SK-N-SH treated with all-trans-retinoic acid at 6 μM for 48 hours (cell line): Measurements from ENCODE around the gene TNS1.

Experiments used
- ATAC-seq: fragments of 200-7000 bp; cut with Tn5 transposase; 3 replicates; pipeline ENCODE4 v1.9.1; 2020; ENCODE audit warnings: mild to moderate bottlenecking, moderate library complexity
- ARNTL ChIP-seq: fragments of 450-650 bp; formaldehyde crosslinking; IDR thresholded peaks from 2 replicates; pipeline ENCODE4 v1.5.0; 2020; ENCODE audit warnings: low read depth, mild to moderate bottlenecking, moderate library complexity, borderline replicate concordance
- BACH2 ChIP-seq: fragments of 250-450 bp; sonication (Bioruptor Pico); IDR thresholded peaks from 2 replicates; pipeline ENCODE4 v1.9.0; 2021; ENCODE audit warnings: mild to moderate bottlenecking, borderline replicate concordance
- CSDC2 ChIP-seq: fragments of 250-450 bp; sonication (Bioruptor Pico); IDR thresholded peaks from 2 replicates; pipeline ENCODE4 v1.5.0; 2020; ENCODE audit warnings: mild to moderate bottlenecking, moderate library complexity
- ESRRG ChIP-seq: fragments of 250-450 bp; sonication (Bioruptor Pico); IDR thresholded peaks from 2 replicates; pipeline ENCODE4 v1.6.1; 2021; ENCODE audit warnings: mild to moderate bottlenecking
- GLIS3 ChIP-seq: fragments of 250-450 bp; sonication (Bioruptor Pico); IDR thresholded peaks from 2 replicates; pipeline ENCODE4 v1.5.0; 2020; ENCODE audit warnings: mild to moderate bottlenecking, moderate library complexity
- ISL1 ChIP-seq: fragments of 250-450 bp; sonication (Bioruptor Pico); IDR thresholded peaks from 2 replicates; pipeline ENCODE4 v2.1.2; 2022; ENCODE audit warnings: mild to moderate bottlenecking, moderate library complexity
- OSR1 ChIP-seq: fragments of 250-450 bp; sonication (Bioruptor Pico); IDR thresholded peaks from 2 replicates; pipeline ENCODE4 v1.8.0; 2022; ENCODE audit warnings: moderate library complexity, mild to moderate bottlenecking, inconsistent platforms
- PPARA ChIP-seq: fragments of 250-450 bp; sonication (Bioruptor Pico); IDR thresholded peaks from 2 replicates; pipeline ENCODE4 v1.5.0; 2020; ENCODE audit warnings: mild to moderate bottlenecking, borderline replicate concordance
- RARB ChIP-seq: fragments of 250-450 bp; sonication (Bioruptor Pico); IDR thresholded peaks from 2 replicates; pipeline ENCODE4 v1.8.0; 2021; ENCODE audit warnings: mild to moderate bottlenecking, moderate library complexity
- TCF4 ChIP-seq: fragments of 250-450 bp; sonication (Bioruptor Pico); IDR thresholded peaks from 2 replicates; pipeline ENCODE4 v1.8.0; 2021; ENCODE audit warnings: mild to moderate bottlenecking, moderate library complexity, borderline replicate concordance
- TOX ChIP-seq: fragments of 250-450 bp; sonication (Bioruptor Pico); IDR thresholded peaks from 2 replicates; pipeline ENCODE4 v1.8.0; 2021; ENCODE audit warnings: mild to moderate bottlenecking, moderate library complexity, borderline replicate concordance
- ZC3H10 ChIP-seq: fragments of 250-450 bp; sonication (Bioruptor Pico); IDR thresholded peaks from 2 replicates; pipeline ENCODE4 v1.5.1; 2021; ENCODE audit warnings: mild to moderate bottlenecking, moderate library complexity
- ZFP3 ChIP-seq: fragments of 250-450 bp; sonication (Bioruptor Pico); IDR thresholded peaks from 2 replicates; pipeline ENCODE4 v1.5.0; 2020; ENCODE audit warnings: mild to moderate bottlenecking, moderate library complexity
- ZFP30 ChIP-seq: fragments of 450-650 bp; formaldehyde crosslinking; IDR thresholded peaks from 2 replicates; pipeline ENCODE4 v1.5.0; 2022; ENCODE audit warnings: mild to moderate bottlenecking, moderate library complexity
- ZNF70 ChIP-seq: fragments of 450-650 bp; formaldehyde crosslinking; IDR thresholded peaks from 2 replicates; pipeline ENCODE4 v1.5.0; 2020; ENCODE audit warnings: mild to moderate bottlenecking, moderate library complexity
- ZNF8 ChIP-seq: fragments of 450-650 bp; formaldehyde crosslinking; IDR thresholded peaks from 2 replicates; pipeline ENCODE4 v1.5.0; 2020; ENCODE audit warnings: mild to moderate bottlenecking, moderate library complexity
- TF ChIP-seq, protein P1 (sequence below): fragments of 250-450 bp; sonication (Bioruptor Pico); IDR thresholded peaks from 2 replicates; pipeline ENCODE4 v1.8.0; 2021; ENCODE audit warnings: low read depth, mild to moderate bottlenecking, moderate library complexity, borderline replicate concordance
- TF ChIP-seq, protein P2 (sequence below): fragments of 250-450 bp; sonication (Bioruptor Pico); IDR thresholded peaks from 2 replicates; pipeline ENCODE4 v1.8.0; 2020; ENCODE audit warnings: mild to moderate bottlenecking, moderate library complexity, borderline replicate concordance
- TF ChIP-seq, protein P3 (sequence below): fragments of 250-450 bp; sonication (Bioruptor Pico); IDR thresholded peaks from 2 replicates; pipeline ENCODE4 v1.5.1; 2021; ENCODE audit warnings: mild to moderate bottlenecking, moderate library complexity
- TF ChIP-seq, protein P4 (sequence below): fragments of 250-450 bp; sonication (Bioruptor Pico); IDR thresholded peaks from 2 replicates; pipeline ENCODE4 v1.5.0; 2020; ENCODE audit warnings: mild to moderate bottlenecking, moderate library complexity
- TF ChIP-seq, protein P5 (sequence below): fragments of 250-450 bp; sonication (Bioruptor Pico); IDR thresholded peaks from 2 replicates; pipeline ENCODE4 v1.5.1; 2020; ENCODE audit warnings: low read depth, mild to moderate bottlenecking, moderate library complexity

The TNS1 gene

DNA sequence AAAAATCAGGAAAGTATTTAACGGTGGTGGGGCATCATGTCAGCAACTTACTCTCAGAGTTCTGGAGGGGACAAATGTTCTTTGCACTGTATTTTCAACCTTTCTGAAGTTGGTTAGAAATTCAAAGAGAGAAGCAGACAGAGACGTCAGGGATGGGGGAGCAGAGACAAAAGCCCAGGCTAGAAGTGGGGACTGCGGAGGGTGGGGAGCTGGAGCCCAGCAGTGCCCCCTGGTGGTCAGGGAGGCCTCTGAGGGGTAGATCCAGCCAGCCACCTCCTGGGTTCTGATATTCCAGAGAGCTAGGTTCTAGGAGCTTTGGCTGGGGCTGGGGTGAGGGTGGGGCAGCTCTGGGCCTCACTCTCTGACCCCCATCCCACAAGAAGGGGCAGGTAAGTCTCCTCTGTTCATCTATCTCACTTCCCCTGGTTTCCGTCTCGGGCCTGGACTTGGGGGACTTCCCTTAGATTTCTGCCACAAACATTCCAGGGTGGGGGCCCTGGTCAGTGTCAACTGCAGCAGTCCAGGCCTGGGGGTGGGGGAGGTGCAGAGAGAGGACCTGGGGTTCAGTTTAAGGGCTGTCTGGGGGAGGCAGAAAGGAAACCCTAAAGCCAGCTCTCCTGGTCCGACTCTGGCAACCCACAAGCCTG, 8.9 kb downstream of the TNS1 start (continued):
- TF ChIP-seq, protein P1, sequence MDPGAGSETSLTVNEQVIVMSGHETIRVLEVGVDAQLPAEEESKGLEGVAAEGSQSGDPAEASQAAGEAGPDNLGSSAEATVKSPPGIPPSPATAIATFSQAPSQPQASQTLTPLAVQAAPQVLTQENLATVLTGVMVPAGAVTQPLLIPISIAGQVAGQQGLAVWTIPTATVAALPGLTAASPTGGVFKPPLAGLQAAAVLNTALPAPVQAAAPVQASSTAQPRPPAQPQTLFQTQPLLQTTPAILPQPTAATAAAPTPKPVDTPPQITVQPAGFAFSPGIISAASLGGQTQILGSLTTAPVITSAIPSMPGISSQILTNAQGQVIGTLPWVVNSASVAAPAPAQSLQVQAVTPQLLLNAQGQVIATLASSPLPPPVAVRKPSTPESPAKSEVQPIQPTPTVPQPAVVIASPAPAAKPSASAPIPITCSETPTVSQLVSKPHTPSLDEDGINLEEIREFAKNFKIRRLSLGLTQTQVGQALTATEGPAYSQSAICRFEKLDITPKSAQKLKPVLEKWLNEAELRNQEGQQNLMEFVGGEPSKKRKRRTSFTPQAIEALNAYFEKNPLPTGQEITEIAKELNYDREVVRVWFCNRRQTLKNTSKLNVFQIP (CRISPR knock-in tag), result no peak
- TF ChIP-seq RARB (CRISPR knock-in tag), result no peak
- TF ChIP-seq ARNTL (CRISPR knock-in tag), result no peak
- TF ChIP-seq TOX (CRISPR knock-in tag), result no peak
- TF ChIP-seq BACH2 (CRISPR knock-in tag), result no peak
- TF ChIP-seq ZNF70 (CRISPR knock-in tag), result no peak
- TF ChIP-seq OSR1, result no peak
- no peak for TF ChIP-seq ZC3H10 (CRISPR knock-in tag)
- TF ChIP-seq ZFP3 (CRISPR knock-in tag), result no peak

DNA sequence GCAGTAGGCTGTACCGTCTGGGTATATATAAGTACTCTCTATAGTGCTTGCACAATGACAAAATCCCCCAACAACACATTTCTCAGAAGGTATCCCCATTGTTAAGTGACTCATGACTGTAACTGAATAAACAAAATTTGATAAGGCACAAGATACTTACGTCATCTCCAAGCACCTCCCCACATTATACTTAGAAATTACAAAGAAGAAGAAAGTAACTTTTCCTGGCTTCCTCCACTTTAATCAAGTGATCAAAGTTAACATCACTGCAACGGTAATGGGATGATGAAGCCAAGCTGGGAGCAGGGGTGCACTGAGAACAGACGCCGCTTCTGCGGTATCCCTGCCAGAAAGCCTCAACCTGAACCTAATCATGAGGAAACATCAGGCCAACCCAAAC, 9.7 kb downstream of the TNS1 start:
- TF ChIP-seq CSDC2, result no peak
- 0 out of 2 replicates have a peak, but pooled peaks have one; percentile 16 for TF ChIP-seq ISL1 (CRISPR knock-in tag)
- TF ChIP-seq, all 23 proteins: peak for 1

DNA sequence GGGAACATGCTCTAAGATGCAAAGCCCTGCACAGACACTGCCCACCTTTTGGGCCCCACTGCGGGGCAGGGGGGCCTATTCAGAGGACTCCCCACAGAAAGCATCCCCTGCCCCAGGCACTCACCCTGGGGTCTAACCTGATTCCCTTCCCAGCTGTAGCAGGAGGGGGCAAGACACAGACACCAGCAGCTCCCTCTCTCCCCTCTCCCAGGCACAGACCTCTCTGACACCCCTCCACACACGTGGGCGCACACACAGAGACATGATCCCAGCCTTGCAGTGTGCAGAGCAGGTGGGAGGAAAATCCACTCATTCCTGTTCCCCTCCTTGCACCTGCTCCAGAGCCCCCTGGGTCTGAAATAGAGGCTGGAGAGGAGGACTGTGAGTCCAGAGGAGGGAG, 10.7 kb downstream of the TNS1 start:
- no peak for ATAC-seq
- TF ChIP-seq ZNF70 (CRISPR knock-in tag), result no peak
- TF ChIP-seq ZC3H10 (CRISPR knock-in tag), result no peak
- no peak for TF ChIP-seq ZNF8
- no peak for TF ChIP-seq OSR1
- no peak for TF ChIP-seq ZFP30 (CRISPR knock-in tag)
- TF ChIP-seq, protein P2, sequence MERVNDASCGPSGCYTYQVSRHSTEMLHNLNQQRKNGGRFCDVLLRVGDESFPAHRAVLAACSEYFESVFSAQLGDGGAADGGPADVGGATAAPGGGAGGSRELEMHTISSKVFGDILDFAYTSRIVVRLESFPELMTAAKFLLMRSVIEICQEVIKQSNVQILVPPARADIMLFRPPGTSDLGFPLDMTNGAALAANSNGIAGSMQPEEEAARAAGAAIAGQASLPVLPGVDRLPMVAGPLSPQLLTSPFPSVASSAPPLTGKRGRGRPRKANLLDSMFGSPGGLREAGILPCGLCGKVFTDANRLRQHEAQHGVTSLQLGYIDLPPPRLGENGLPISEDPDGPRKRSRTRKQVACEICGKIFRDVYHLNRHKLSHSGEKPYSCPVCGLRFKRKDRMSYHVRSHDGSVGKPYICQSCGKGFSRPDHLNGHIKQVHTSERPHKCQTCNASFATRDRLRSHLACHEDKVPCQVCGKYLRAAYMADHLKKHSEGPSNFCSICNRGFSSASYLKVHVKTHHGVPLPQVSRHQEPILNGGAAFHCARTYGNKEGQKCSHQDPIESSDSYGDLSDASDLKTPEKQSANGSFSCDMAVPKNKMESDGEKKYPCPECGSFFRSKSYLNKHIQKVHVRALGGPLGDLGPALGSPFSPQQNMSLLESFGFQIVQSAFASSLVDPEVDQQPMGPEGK (CRISPR knock-in tag), result no peak
- no peak for TF ChIP-seq PPARA (CRISPR knock-in tag)
- TF ChIP-seq, protein P3, sequence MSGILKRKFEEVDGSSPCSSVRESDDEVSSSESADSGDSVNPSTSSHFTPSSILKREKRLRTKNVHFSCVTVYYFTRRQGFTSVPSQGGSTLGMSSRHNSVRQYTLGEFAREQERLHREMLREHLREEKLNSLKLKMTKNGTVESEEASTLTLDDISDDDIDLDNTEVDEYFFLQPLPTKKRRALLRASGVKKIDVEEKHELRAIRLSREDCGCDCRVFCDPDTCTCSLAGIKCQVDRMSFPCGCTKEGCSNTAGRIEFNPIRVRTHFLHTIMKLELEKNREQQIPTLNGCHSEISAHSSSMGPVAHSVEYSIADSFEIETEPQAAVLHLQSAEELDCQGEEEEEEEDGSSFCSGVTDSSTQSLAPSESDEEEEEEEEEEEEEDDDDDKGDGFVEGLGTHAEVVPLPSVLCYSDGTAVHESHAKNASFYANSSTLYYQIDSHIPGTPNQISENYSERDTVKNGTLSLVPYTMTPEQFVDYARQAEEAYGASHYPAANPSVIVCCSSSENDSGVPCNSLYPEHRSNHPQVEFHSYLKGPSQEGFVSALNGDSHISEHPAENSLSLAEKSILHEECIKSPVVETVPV, result no peak

More for the DNA sequence above, 9.7 kb downstream of the TNS1 start:
- no peak for ATAC-seq

DNA sequence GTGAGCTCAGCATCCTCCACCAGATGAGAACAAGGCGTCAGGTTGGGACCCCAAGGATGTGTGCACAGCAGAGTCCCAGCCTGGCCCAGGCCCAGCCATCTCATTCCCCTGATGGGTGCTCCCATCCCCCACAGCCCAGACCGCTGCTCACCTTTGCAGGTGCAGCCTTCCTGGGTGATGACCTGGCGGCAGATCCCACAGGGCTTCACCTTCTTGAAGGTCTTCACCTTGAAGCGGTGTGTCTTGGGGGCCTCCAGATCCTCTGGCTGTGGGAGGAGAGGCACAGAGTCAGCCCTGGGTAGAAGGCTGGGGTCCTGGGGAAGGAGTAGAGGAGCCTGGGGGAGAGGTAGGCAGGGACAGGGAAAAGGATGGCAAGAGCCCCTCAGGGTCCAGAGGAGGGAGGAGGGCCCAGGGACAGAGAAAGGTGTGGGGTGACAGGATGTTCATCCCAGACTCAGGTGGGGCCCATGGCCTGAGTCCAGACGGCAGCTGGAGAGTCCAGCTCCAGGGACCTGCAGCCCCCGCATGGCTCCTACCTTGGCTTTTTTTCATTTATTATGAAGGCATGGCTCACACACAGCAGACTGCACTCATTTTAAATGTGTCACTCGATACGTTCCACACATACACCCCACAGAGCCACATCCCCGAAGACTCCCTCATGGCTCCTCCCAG, 11.9 kb downstream of the TNS1 start:
- no peak for ATAC-seq
- TF ChIP-seq GLIS3, result no peak
- no peak for TF ChIP-seq ZNF70 (CRISPR knock-in tag)
- TF ChIP-seq, protein P4, sequence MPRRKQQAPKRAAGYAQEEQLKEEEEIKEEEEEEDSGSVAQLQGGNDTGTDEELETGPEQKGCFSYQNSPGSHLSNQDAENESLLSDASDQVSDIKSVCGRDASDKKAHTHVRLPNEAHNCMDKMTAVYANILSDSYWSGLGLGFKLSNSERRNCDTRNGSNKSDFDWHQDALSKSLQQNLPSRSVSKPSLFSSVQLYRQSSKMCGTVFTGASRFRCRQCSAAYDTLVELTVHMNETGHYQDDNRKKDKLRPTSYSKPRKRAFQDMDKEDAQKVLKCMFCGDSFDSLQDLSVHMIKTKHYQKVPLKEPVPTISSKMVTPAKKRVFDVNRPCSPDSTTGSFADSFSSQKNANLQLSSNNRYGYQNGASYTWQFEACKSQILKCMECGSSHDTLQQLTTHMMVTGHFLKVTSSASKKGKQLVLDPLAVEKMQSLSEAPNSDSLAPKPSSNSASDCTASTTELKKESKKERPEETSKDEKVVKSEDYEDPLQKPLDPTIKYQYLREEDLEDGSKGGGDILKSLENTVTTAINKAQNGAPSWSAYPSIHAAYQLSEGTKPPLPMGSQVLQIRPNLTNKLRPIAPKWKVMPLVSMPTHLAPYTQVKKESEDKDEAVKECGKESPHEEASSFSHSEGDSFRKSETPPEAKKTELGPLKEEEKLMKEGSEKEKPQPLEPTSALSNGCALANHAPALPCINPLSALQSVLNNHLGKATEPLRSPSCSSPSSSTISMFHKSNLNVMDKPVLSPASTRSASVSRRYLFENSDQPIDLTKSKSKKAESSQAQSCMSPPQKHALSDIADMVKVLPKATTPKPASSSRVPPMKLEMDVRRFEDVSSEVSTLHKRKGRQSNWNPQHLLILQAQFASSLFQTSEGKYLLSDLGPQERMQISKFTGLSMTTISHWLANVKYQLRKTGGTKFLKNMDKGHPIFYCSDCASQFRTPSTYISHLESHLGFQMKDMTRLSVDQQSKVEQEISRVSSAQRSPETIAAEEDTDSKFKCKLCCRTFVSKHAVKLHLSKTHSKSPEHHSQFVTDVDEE (CRISPR knock-in tag), result no peak
- TF ChIP-seq TOX (CRISPR knock-in tag), result no peak
- no peak for TF ChIP-seq BACH2 (CRISPR knock-in tag)
- TF ChIP-seq, protein P1 (CRISPR knock-in tag), result no peak
- TF ChIP-seq ESRRG (CRISPR knock-in tag), result no peak
- no peak for TF ChIP-seq RARB (CRISPR knock-in tag)
- TF ChIP-seq, protein P5, sequence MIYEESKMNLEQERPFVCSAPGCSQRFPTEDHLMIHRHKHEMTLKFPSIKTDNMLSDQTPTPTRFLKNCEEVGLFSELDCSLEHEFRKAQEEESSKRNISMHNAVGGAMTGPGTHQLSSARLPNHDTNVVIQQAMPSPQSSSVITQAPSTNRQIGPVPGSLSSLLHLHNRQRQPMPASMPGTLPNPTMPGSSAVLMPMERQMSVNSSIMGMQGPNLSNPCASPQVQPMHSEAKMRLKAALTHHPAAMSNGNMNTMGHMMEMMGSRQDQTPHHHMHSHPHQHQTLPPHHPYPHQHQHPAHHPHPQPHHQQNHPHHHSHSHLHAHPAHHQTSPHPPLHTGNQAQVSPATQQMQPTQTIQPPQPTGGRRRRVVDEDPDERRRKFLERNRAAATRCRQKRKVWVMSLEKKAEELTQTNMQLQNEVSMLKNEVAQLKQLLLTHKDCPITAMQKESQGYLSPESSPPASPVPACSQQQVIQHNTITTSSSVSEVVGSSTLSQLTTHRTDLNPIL (CRISPR knock-in tag), result no peak
- no peak for TF ChIP-seq ZC3H10 (CRISPR knock-in tag)
- TF ChIP-seq ISL1 (CRISPR knock-in tag), result no peak
- no peak for TF ChIP-seq TCF4
- no peak for TF ChIP-seq ZNF8
- no peak for TF ChIP-seq ARNTL (CRISPR knock-in tag)
- TF ChIP-seq, protein P2 (CRISPR knock-in tag), result no peak
